ENCODE measurements around the gene PBX4.

Gene PBX4

GRCh38 chr19:19627621-19628500, 9.4 kb upstream of the PBX4 start, which contains the start of gene LPAR2:
TSS of gene LPAR2 (minus strand) at chr19:19628220. CDS start at chr19:19627275, 945 bp downstream.
- no peaks in the 10 kb centered on the region for H3K9me3 ChIP-seq (ENCODE audit: severe bottlenecking)
- no peaks in the 10 kb centered on the region for H3K4me1 ChIP-seq (ENCODE audit: insufficient read depth, poor library complexity, severe bottlenecking)
- TF ChIP-seq CTCF (IDR thresholded peaks at IDR 0.05; ENCODE audit: poor library complexity, severe bottlenecking) = no peak
- no peak for DNase-seq (ENCODE audit: low spot score)
- H3K27ac ChIP-seq (ENCODE audit: poor library complexity, severe bottlenecking) = peak within 1 kb of the TSS; percentile 81
- no peaks in the 10 kb centered on the region for H3K36me3 ChIP-seq (ENCODE audit: low read depth)
- no peaks in the 10 kb centered on the region for H3K27me3 ChIP-seq (ENCODE audit: insufficient read depth, poor library complexity, severe bottlenecking)
- H3K4me3 ChIP-seq (ENCODE audit: severe bottlenecking) = peak within 1 kb of the TSS; percentile 85
- ATAC-seq (ENCODE audit: low read depth) = peak; percentile 68

- Histone ChIP-seq H3K27me3 (ENCODE audit: insufficient read depth, poor library complexity, severe bottlenecking) (no peaks in the 10 kb centered on the region), H3K27ac (ENCODE audit: poor library complexity, severe bottlenecking) (no peak overlapping the region), H3K36me3 (ENCODE audit: low read depth) (no peaks in the 10 kb centered on the region), H3K4me1 (ENCODE audit: insufficient read depth, poor library complexity, severe bottlenecking) (no peaks in the 10 kb centered on the region), H3K4me3 (ENCODE audit: severe bottlenecking) (peak overlapping the region; percentile 85), H3K9me3 (ENCODE audit: severe bottlenecking) (no peaks in the 10 kb centered on the region)
- DNase-seq (ENCODE audit: low spot score) (no peak), ATAC-seq (ENCODE audit: low read depth) (no peak)
- no peak for TF ChIP-seq CTCF (IDR thresholded peaks at IDR 0.05; ENCODE audit: poor library complexity, severe bottlenecking)
These were observed 8.3 kb upstream of the PBX4 start for GRCh38 chr19:19626516-19627472.

- no peaks in the 10 kb centered on the region for H3K27me3 ChIP-seq (ENCODE audit: insufficient read depth, poor library complexity, severe bottlenecking)
- TF ChIP-seq CTCF (IDR thresholded peaks at IDR 0.05; ENCODE audit: poor library complexity, severe bottlenecking) = no peak
- DNase-seq (ENCODE audit: low spot score) = no peak
- no peak overlapping the region for H3K4me3 ChIP-seq (ENCODE audit: severe bottlenecking)
- no peak overlapping the region for H3K27ac ChIP-seq (ENCODE audit: poor library complexity, severe bottlenecking)
- ATAC-seq (ENCODE audit: low read depth) = no peak
- no peaks in the 10 kb centered on the region for H3K4me1 ChIP-seq (ENCODE audit: insufficient read depth, poor library complexity, severe bottlenecking)
- H3K36me3 ChIP-seq (ENCODE audit: low read depth) = no peaks in the 10 kb centered on the region
- H3K9me3 ChIP-seq (ENCODE audit: severe bottlenecking) = no peaks in the 10 kb centered on the region
These were observed 5.6 kb upstream of the PBX4 start for GRCh38 chr19:19624032-19624570.

- TF ChIP-seq CTCF (IDR thresholded peaks at IDR 0.05; ENCODE audit: poor library complexity, severe bottlenecking) = no peak
- Histone ChIP-seq H3K27ac (ENCODE audit: poor library complexity, severe bottlenecking) (no peak overlapping the region), H3K36me3 (ENCODE audit: low read depth) (no peaks in the 10 kb centered on the region), H3K27me3 (ENCODE audit: insufficient read depth, poor library complexity, severe bottlenecking) (no peaks in the 10 kb centered on the region), H3K9me3 (ENCODE audit: severe bottlenecking) (no peaks in the 10 kb centered on the region), H3K4me3 (ENCODE audit: severe bottlenecking) (no peak overlapping the region), H3K4me1 (ENCODE audit: insufficient read depth, poor library complexity, severe bottlenecking) (no peaks in the 10 kb centered on the region)
- DNase-seq (ENCODE audit: low spot score) = no peak
- no peak for ATAC-seq (ENCODE audit: low read depth)
These were observed 4.9 kb upstream of the PBX4 start for GRCh38 chr19:19623383-19623782.

All from RWPE2 (cell line).